ENCODE data around the gene LECT2. TPM values are rescaled to one million over a fixed set of nuclear protein-coding genes. Genes with fewer than 3 reads are reported as not detected.

The LECT2 gene
- total RNA-seq, 1 donor from 2014 or later: not detected

- no peaks in the 10 kb centered on the region for H3K36me3 ChIP-seq
- TF ChIP-seq CTCF (IDR thresholded peaks at IDR 0.05; ENCODE audit: borderline replicate concordance): no peak
- no peaks in the 10 kb centered on the region for H3K4me1 ChIP-seq
- H3K9me3 ChIP-seq (replicated peaks): no peaks in the 10 kb centered on the region
- no peak overlapping the region for H3K27ac ChIP-seq (replicated peaks)
- peaks cover 15% of the 10 kb centered on the region for H3K27me3 ChIP-seq (ENCODE audit: low read depth)
- DNase-seq: no peak
- intact Hi-C loops (cut with micrococcal nuclease): no loop called here
- H3K4me3 ChIP-seq: no peak overlapping the region
These were observed 2.1 kb downstream of the LECT2 start for GRCh38 chr5:135952683-135953082.

GRCh38 chr5:135951807-135952206 is 3.0 kb downstream of the LECT2 start:
- Histone ChIP-seq H3K36me3 (no peaks in the 10 kb centered on the region), H3K4me1 (no peaks in the 10 kb centered on the region), H3K27ac (replicated peaks) (no peak overlapping the region), H3K9me3 (replicated peaks) (no peaks in the 10 kb centered on the region), H3K4me3 (no peak overlapping the region), H3K27me3 (ENCODE audit: low read depth) (peaks cover 8% of the 10 kb centered on the region)
- TF ChIP-seq CTCF (IDR thresholded peaks at IDR 0.05; ENCODE audit: borderline replicate concordance): no peak
- DNase-seq: no peak
- intact Hi-C loops (cut with micrococcal nuclease): no loop called here

GRCh38 chr5:135951257-135951656 is 3.5 kb downstream of the LECT2 start:
- Histone ChIP-seq H3K4me1 (no peaks in the 10 kb centered on the region), H3K27me3 (ENCODE audit: low read depth) (peaks cover 8% of the 10 kb centered on the region), H3K27ac (replicated peaks) (no peak overlapping the region), H3K4me3 (no peak overlapping the region), H3K9me3 (replicated peaks) (no peaks in the 10 kb centered on the region), H3K36me3 (no peaks in the 10 kb centered on the region)
- TF ChIP-seq CTCF (IDR thresholded peaks at IDR 0.05; ENCODE audit: borderline replicate concordance): no peak
- intact Hi-C loops (cut with micrococcal nuclease): no loop called here
- no peak for DNase-seq

- Histone ChIP-seq H3K27ac (replicated peaks) (no peak overlapping the region), H3K4me3 (no peak overlapping the region), H3K36me3 (no peaks in the 10 kb centered on the region), H3K27me3 (ENCODE audit: low read depth) (peaks cover 8% of the 10 kb centered on the region), H3K9me3 (replicated peaks) (no peaks in the 10 kb centered on the region), H3K4me1 (no peaks in the 10 kb centered on the region)
- no peak for TF ChIP-seq CTCF (IDR thresholded peaks at IDR 0.05; ENCODE audit: borderline replicate concordance)
- intact Hi-C loops (cut with micrococcal nuclease): no loop called here
- no peak for DNase-seq
These were observed 4.2 kb downstream of the LECT2 start for GRCh38 chr5:135950611-135951010.

- no peak for DNase-seq
- Histone ChIP-seq H3K27me3 (ENCODE audit: low read depth) (peaks cover 9% of the 10 kb centered on the region), H3K27ac (replicated peaks) (no peak overlapping the region), H3K4me1 (no peaks in the 10 kb centered on the region), H3K36me3 (no peaks in the 10 kb centered on the region), H3K9me3 (replicated peaks) (no peaks in the 10 kb centered on the region), H3K4me3 (no peak overlapping the region)
- TF ChIP-seq CTCF (IDR thresholded peaks at IDR 0.05; ENCODE audit: borderline replicate concordance): peak; percentile 79
- intact Hi-C loops (cut with micrococcal nuclease): loop anchor here (5.0 to 10.0 kb wide), 3 partner anchors 117 to 230 kb away; no protein-coding TSS in a partner anchor
These were observed 9.7 kb downstream of the LECT2 start for GRCh38 chr5:135944967-135945560.
